SK-N-SH (cell line): Measurements from ENCODE around the gene CNTN4. TPM values are rescaled to one million over a fixed set of nuclear protein-coding genes. Genes with fewer than 3 reads are reported as not detected.

Source experiments
- CTCF ChIA-PET: fragments of 300-600, 350-600 bp; formaldehyde crosslinking; extraction: SDS; loops from one replicate; lab custom pipeline; 2021; lab: Yijun Ruan, JAX
- POLR2A ChIA-PET: fragments of 350-600 bp; sonication (Branson Sonifier 250); formaldehyde crosslinking; extraction: SDS; loops from one replicate; lab custom pipeline; 2020; ENCODE audit warnings: antibody characterized with exemption, inconsistent platforms; lab: Yijun Ruan, JAX
- DNase-seq: peaks from one replicate; pipeline ENCODE4 v3.0.0; 2012
- H2AFZ ChIP-seq: fragments of 200-600 bp; sonication (generic); 2 replicates; pipeline ENCODE4 v1.8.1; 2016; ENCODE audit warnings: antibody characterized with exemption, mild to moderate bottlenecking, low read depth
- H3F3A ChIP-seq: fragments of 200-600 bp; sonication (generic); replicated peaks from 2 replicates; pipeline ENCODE3; 2016; ENCODE audit warnings: antibody characterized with exemption, mild to moderate bottlenecking; ENCODE audit not compliant: insufficient read depth
- H3K27ac ChIP-seq, 2 experiments: fragments of 200-500 bp in 1 of 2; fragments of 200-600 bp in 1 of 2; sonication (Bioruptor generic) in 1 of 2; sonication (generic), shearing (Covaris generic) in 1 of 2; 2 replicates each; pipeline versions ENCODE4 v1.5.1 to v1.6.1; 2014 to 2016; ENCODE audit warnings: low read depth in 2 of 2, inconsistent platforms in 1 of 2, low read length in 1 of 2, mild to moderate bottlenecking in 1 of 2, mixed read lengths in 1 of 2
- H3K27me3 ChIP-seq: fragments of 200-600 bp; sonication (generic), shearing (Covaris generic); 2 replicates; pipeline ENCODE4 v1.6.1; 2016; ENCODE audit warnings: mixed run types; ENCODE audit not compliant: insufficient read depth
- H3K36me3 ChIP-seq, 2 experiments: fragments of 200-500 bp in 1 of 2; fragments of 200-600 bp in 1 of 2; sonication (Bioruptor generic) in 1 of 2; sonication (generic) in 1 of 2; replicated peaks in 1 of 2; 2 replicates each; pipeline versions ENCODE3 to v1.5.1; 2014 to 2016; ENCODE audit warnings: low read length in 1 of 2, mild to moderate bottlenecking in 1 of 2; ENCODE audit not compliant: insufficient read depth in 2 of 2, control insufficient read depth in 1 of 2
- H3K4me1 ChIP-seq, 2 experiments: fragments of 200-500 bp in 1 of 2; fragments of 200-600 bp in 1 of 2; sonication (Bioruptor generic) in 1 of 2; sonication (generic), shearing (Covaris generic) in 1 of 2; 2 replicates each; pipeline versions ENCODE4 v1.5.1 to v1.6.1; 2014 to 2016; ENCODE audit warnings: low read depth in 1 of 2, low read length in 1 of 2, mixed run types in 1 of 2; ENCODE audit not compliant: insufficient read depth in 2 of 2, control insufficient read depth in 1 of 2
- H3K4me2 ChIP-seq: fragments of 200-600 bp; sonication (generic), shearing (Covaris generic); 2 replicates; pipeline ENCODE4 v1.6.1; 2017; ENCODE audit warnings: mixed run types
- H3K4me3 ChIP-seq, 2 experiments: fragments of 200-500 bp in 1 of 2; fragments of 200-600 bp in 1 of 2; sonication (Bioruptor generic) in 1 of 2; sonication (generic), shearing (Covaris generic) in 1 of 2; 2 replicates each; pipeline versions ENCODE4 v1.5.1 to v1.8.1; 2014 to 2016; ENCODE audit warnings: low read depth in 2 of 2, inconsistent platforms in 1 of 2, low read length in 1 of 2, mild to moderate bottlenecking in 1 of 2, mixed read lengths in 1 of 2, moderate library complexity in 1 of 2
- H3K79me2 ChIP-seq: fragments of 200-600 bp; sonication (generic); 2 replicates; pipeline ENCODE4 v1.8.1; 2017; ENCODE audit warnings: mild to moderate bottlenecking; ENCODE audit not compliant: insufficient read depth
- H3K9ac ChIP-seq: fragments of 200-600 bp; sonication (generic); 2 replicates; pipeline ENCODE4 v1.6.1; 2017; ENCODE audit warnings: mixed run types
- H3K9me2 ChIP-seq: fragments of 200-600 bp; sonication (generic); 2 replicates; pipeline ENCODE4 v1.6.1; 2017; ENCODE audit warnings: mixed run types
- H3K9me3 ChIP-seq: fragments of 200-600 bp; sonication (generic); 2 replicates; pipeline ENCODE4 v1.6.1; 2017; ENCODE audit warnings: mixed run types, mild to moderate bottlenecking, moderate library complexity
- H4K20me1 ChIP-seq: fragments of 200-600 bp; sonication (generic); 2 replicates; pipeline ENCODE4 v1.6.1; 2017; ENCODE audit warnings: mild to moderate bottlenecking, mixed run types; ENCODE audit not compliant: insufficient read depth
- CHD2 ChIP-seq: fragments of 150-350 bp; IDR thresholded peaks from 2 replicates; pipeline ENCODE4 v1.6.1; 2018; ENCODE audit warnings: low read length; ENCODE audit not compliant: partially characterized antibody
- ELF1 ChIP-seq: IDR thresholded peaks from 2 replicates; pipeline ENCODE4 v1.4.0; 2012
- EP300 ChIP-seq, 2 experiments: IDR thresholded peaks; 2 replicates each; pipeline versions ENCODE4 v1.4.0 to v1.6.1; 2012; ENCODE audit warnings: borderline replicate concordance in 1 of 2, low read depth in 1 of 2, low read length in 1 of 2
- EZH2phosphoT487 ChIP-seq: fragments of 200-600 bp; sonication (generic); IDR thresholded peaks from 2 replicates; pipeline ENCODE4 v1.6.1; 2017; ENCODE audit warnings: low read depth, mixed run types, mild to moderate bottlenecking, antibody characterized with exemption, moderate library complexity, borderline replicate concordance
- FOSL2 ChIP-seq: IDR thresholded peaks from 2 replicates; pipeline ENCODE4 v1.4.0; 2012; ENCODE audit warnings: low read depth, mild to moderate bottlenecking, moderate library complexity, borderline replicate concordance
- FOXJ3 ChIP-seq: sonication (generic); formaldehyde crosslinking; IDR thresholded peaks from 2 replicates; pipeline ENCODE4 v1.5.1; 2020; ENCODE audit warnings: mild to moderate bottlenecking, missing genetic modification reagents
- GABPA ChIP-seq: IDR thresholded peaks from 2 replicates; pipeline ENCODE4 v1.4.0; 2012; ENCODE audit warnings: low read depth, mild to moderate bottlenecking
- GATA2 ChIP-seq: sonication (generic); formaldehyde crosslinking; IDR thresholded peaks from 2 replicates; pipeline ENCODE4 v1.5.0; 2020; ENCODE audit warnings: mild to moderate bottlenecking, missing genetic modification reagents
- JUND ChIP-seq: IDR thresholded peaks from 2 replicates; pipeline ENCODE4 v1.4.0; 2012
- MAX ChIP-seq: IDR thresholded peaks from 2 replicates; pipeline ENCODE4 v1.4.0; 2012; ENCODE audit warnings: low read depth
- MXI1 ChIP-seq: IDR thresholded peaks from 2 replicates; pipeline ENCODE4 v1.6.1; 2012; ENCODE audit warnings: mild to moderate bottlenecking, low read depth, low read length, improper control_type of control experiment
- NFIC ChIP-seq: IDR thresholded peaks from 2 replicates; pipeline ENCODE4 v1.4.0; 2012; ENCODE audit warnings: borderline replicate concordance
- POLR2AphosphoS5 ChIP-seq: IDR thresholded peaks from 2 replicates; pipeline ENCODE4 v1.6.1; 2012; ENCODE audit warnings: low read depth, low read length
- RCOR1 ChIP-seq: fragments of 150-350 bp; IDR thresholded peaks from 2 replicates; pipeline ENCODE4 v1.6.1; 2017; ENCODE audit warnings: antibody characterized with exemption, low read length
- RFX5 ChIP-seq: IDR thresholded peaks from 2 replicates; pipeline ENCODE4 v1.6.1; 2012; ENCODE audit warnings: mild to moderate bottlenecking, improper control_type of control experiment, low read length
- SMC3 ChIP-seq: IDR thresholded peaks from 2 replicates; pipeline ENCODE4 v1.6.1; 2012; ENCODE audit warnings: low read depth, low read length, improper control_type of control experiment
- TAF1 ChIP-seq: IDR thresholded peaks from 2 replicates; pipeline ENCODE4 v1.6.1; 2012; ENCODE audit warnings: low read depth, mild to moderate bottlenecking, low read length, moderate library complexity, borderline replicate concordance
- USF1 ChIP-seq: IDR thresholded peaks from 2 replicates; pipeline ENCODE4 v1.4.0; 2012; ENCODE audit warnings: low read depth, borderline replicate concordance
- YY1 ChIP-seq: IDR thresholded peaks from 2 replicates; pipeline ENCODE4 v1.4.0; 2012; ENCODE audit warnings: low read depth, mild to moderate bottlenecking
- WGBS: methylation state at CpG from one replicate; pipeline ENCODE4 v1.1.6; 2017; ENCODE audit warnings: low lambda C conversion rate; 5-methylcytosine and 5-hydroxymethylcytosine counted together
- polyA plus RNA-seq, 3 experiments: library from polyadenylated mRNA; depleted of rRNA; stranded (reverse); fragments of >200 nt; gene quantifications; 2 replicates each; pipeline ENCODE4 v1.2.3, GENCODE V29; 2012

Gene CNTN4
- polyA plus RNA-seq, 1 of the 3 experiments (the other 2 are of a cell fraction) = 0.12 TPM

DNA sequence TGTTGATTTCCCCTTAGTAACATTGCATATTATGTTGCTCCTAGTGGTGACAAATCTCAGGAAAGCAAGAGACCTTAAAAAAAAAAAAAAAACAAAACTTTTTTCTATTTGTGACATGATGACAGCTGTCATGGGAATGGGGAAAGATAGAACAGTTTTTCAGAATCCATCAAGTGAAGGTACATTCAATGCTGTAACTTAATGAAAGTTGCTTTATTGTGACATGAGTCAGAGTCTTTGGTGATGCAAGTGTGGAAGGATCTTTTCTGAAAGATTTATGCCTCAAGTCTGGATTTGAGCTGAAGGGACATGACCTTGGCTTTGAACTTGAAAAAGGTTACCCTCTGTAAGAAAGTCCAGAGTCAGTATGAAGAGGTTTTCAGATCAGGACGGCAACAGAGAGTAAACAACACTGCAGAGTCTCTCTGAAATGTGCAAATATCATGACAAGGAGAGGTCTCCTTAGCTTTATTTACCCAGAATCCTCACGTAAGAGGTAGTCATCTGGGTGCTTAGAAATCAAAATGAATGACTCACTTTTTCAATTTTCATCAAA lies 424.7 kb downstream of the CNTN4 start:
- no peaks in the 10 kb centered on the region for H3F3A ChIP-seq
- no peaks in the 10 kb centered on the region for H3K36me3 ChIP-seq
- no peak for TF ChIP-seq TAF1
- TF ChIP-seq MXI1 = no peak
- TF ChIP-seq JUND = no peak
- no peak for TF ChIP-seq SMC3
- no peak for TF ChIP-seq NFIC
- TF ChIP-seq MAX = no peak
- TF ChIP-seq YY1 = no peak
- TF ChIP-seq FOXJ3 (CRISPR knock-in tag) = no peak
- TF ChIP-seq CHD2 = no peak
- TF ChIP-seq RCOR1 = no peak
- TF ChIP-seq ELF1 = no peak
- no peak for TF ChIP-seq RFX5
- no peak for TF ChIP-seq GATA2 (CRISPR knock-in tag)
- TF ChIP-seq GABPA = no peak
- TF ChIP-seq USF1 = no peak
- TF ChIP-seq EP300 (IDR thresholded peaks at IDR 0.05; ENCODE audit: borderline replicate concordance in 1 of 2, low read depth in 1 of 2, low read length in 1 of 2) = no peak
- TF ChIP-seq EZH2phosphoT487 = no peak
- DNase-seq = no peak
- no peaks in the 10 kb centered on the region for H4K20me1 ChIP-seq
- no peaks in the 10 kb centered on the region for H3K79me2 ChIP-seq
- POLR2A ChIA-PET = no interaction called here
- H3K27me3 ChIP-seq = no peaks in the 10 kb centered on the region
- H3K4me3 ChIP-seq = no peak overlapping the region
- no peak overlapping the region for H3K27ac ChIP-seq
- H2AFZ ChIP-seq = no peak overlapping the region
- H3K4me1 ChIP-seq = peaks cover 0 to 6% of the 10 kb centered on the region in 2 experiments; a peak in 2 of 4 replicates
- no peaks in the 10 kb centered on the region for H3K9me2 ChIP-seq
- no peaks in the 10 kb centered on the region for H3K9me3 ChIP-seq
- CTCF ChIA-PET = interaction anchor here (0.6 to 1.0 kb wide), 3 partner anchors 11 to 1565 kb away, joined by 3 read pairs; no protein-coding TSS in a partner anchor
- WGBS = 23% methylated on average over 2 of the region's 2 CpGs
- H3K9ac ChIP-seq = no peak overlapping the region
- no peak overlapping the region for H3K4me2 ChIP-seq

DNA sequence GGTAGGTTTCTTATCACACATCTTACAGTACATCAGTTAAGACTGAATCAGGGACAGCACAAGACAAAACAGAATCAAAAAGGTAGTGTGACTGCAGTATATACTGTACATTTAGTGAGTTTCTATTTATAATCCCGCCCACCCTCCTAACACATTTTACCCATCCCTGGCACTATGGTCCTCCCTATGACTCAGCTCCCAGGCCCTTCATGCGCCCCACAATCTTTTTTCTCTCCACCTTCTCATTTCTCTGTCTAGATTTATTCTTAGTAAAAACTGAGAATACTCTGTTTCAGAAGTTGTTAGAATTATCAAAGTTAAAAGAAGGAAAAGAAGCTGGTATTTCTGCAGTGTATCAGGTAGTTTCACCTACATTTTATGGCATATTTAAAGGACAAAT lies 427.3 kb downstream of the CNTN4 start:
- Histone ChIP-seq H3K4me1 (peaks cover 0 to 6% of the 10 kb centered on the region in 2 experiments; a peak in 2 of 4 replicates), H3K27me3 (no peaks in the 10 kb centered on the region), H4K20me1 (no peaks in the 10 kb centered on the region), H3K27ac (no peak overlapping the region), H3K4me3 (no peak overlapping the region), H3K36me3 (no peaks in the 10 kb centered on the region), H3K9me3 (no peaks in the 10 kb centered on the region), H3F3A (no peaks in the 10 kb centered on the region), H3K4me2 (no peak overlapping the region), H2AFZ (no peak overlapping the region), H3K79me2 (no peaks in the 10 kb centered on the region), H3K9me2 (no peaks in the 10 kb centered on the region), H3K9ac (no peak overlapping the region)
- WGBS = 16% methylated on average over 2 of the region's 2 CpGs
- no peak for DNase-seq
- ChIA-PET POLR2A (no interaction called here), CTCF (no interaction called here)
- no peak for TF ChIP-seq RFX5
- no peak for TF ChIP-seq FOSL2
- TF ChIP-seq TAF1 = no peak
- no peak for TF ChIP-seq POLR2AphosphoS5
- no peak for TF ChIP-seq EP300 (IDR thresholded peaks at IDR 0.05; ENCODE audit: borderline replicate concordance in 1 of 2, low read depth in 1 of 2, low read length in 1 of 2)
- TF ChIP-seq RCOR1 = no peak
- TF ChIP-seq EZH2phosphoT487 = no peak
